Measurements from ENCODE around the gene SPC24. TPM values are rescaled to one million over a fixed set of nuclear protein-coding genes. Genes with fewer than 3 reads are reported as not detected.

Gene SPC24
- total RNA-seq, 1 donor from 2014 or later: 2.7 TPM

- H3K4me3 ChIP-seq: no peak overlapping the region
- H3K36me3 ChIP-seq: peaks cover 3 to 72% of the 10 kb centered on the region in 2 donors
- H3K27me3 ChIP-seq: no peaks in the 10 kb centered on the region
- H3K4me1 ChIP-seq: peaks cover 27% of the 10 kb centered on the region
- H3K27ac ChIP-seq: no peak overlapping the region
- intact Hi-C loops (cut with DNase I): no loop called here
- no peaks in the 10 kb centered on the region for H3K9me3 ChIP-seq
- TF ChIP-seq POLR2A (IDR thresholded peaks at IDR 0.05): no peak
- TF ChIP-seq POLR2AphosphoS5 (IDR thresholded peaks at IDR 0.05; ENCODE audit: insufficient read depth in 1 of 2, low read depth in 1 of 2): no peak
- no peak for TF ChIP-seq CTCF (IDR thresholded peaks at IDR 0.05)
- no peak for DNase-seq (ENCODE audit: extremely low spot score in 2 of 2)
These were observed 20.3 kb upstream of the SPC24 start for GRCh38 chr19:11175920-11176319.

- Histone ChIP-seq H3K36me3 (peaks cover 7 to 88% of the 10 kb centered on the region in 2 donors), H3K9me3 (no peaks in the 10 kb centered on the region), H3K4me3 (no peak overlapping the region), H3K4me1 (peaks cover 23% of the 10 kb centered on the region), H3K27me3 (no peaks in the 10 kb centered on the region), H3K27ac (no peak overlapping the region)
- DNase-seq (ENCODE audit: extremely low spot score in 2 of 2): no peak
- no peak for TF ChIP-seq CTCF (IDR thresholded peaks at IDR 0.05)
- TF ChIP-seq POLR2AphosphoS5 (IDR thresholded peaks at IDR 0.05; ENCODE audit: insufficient read depth in 1 of 2, low read depth in 1 of 2): peak in 1 of 2 donors; percentile 47
- intact Hi-C loops (cut with DNase I): no loop called here
These were observed 18.8 kb upstream of the SPC24 start for GRCh38 chr19:11174336-11174735.

- Histone ChIP-seq H3K4me1 (peaks cover 21% of the 10 kb centered on the region), H3K4me3 (no peak overlapping the region), H3K9me3 (no peaks in the 10 kb centered on the region), H3K36me3 (peaks cover 7 to 89% of the 10 kb centered on the region in 2 donors), H3K27ac (no peak overlapping the region), H3K27me3 (no peaks in the 10 kb centered on the region)
- DNase-seq (ENCODE audit: extremely low spot score in 2 of 2): no peak
- intact Hi-C loops (cut with DNase I): no loop called here
- TF ChIP-seq POLR2AphosphoS5 (IDR thresholded peaks at IDR 0.05; ENCODE audit: insufficient read depth in 1 of 2, low read depth in 1 of 2) (no peak), POLR2A (IDR thresholded peaks at IDR 0.05) (no peak), CTCF (IDR thresholded peaks at IDR 0.05) (no peak)
These were observed 18.1 kb upstream of the SPC24 start for GRCh38 chr19:11173516-11174155.

GRCh38 chr19:11172576-11172975, 17.0 kb upstream of the SPC24 start:
- DNase-seq (ENCODE audit: extremely low spot score in 2 of 2): no peak
- no peaks in the 10 kb centered on the region for H3K27me3 ChIP-seq
- TF ChIP-seq CTCF (IDR thresholded peaks at IDR 0.05) (no peak), POLR2A (IDR thresholded peaks at IDR 0.05) (no peak), POLR2AphosphoS5 (IDR thresholded peaks at IDR 0.05; ENCODE audit: insufficient read depth in 1 of 2, low read depth in 1 of 2) (no peak)
- peak overlapping the region; percentile 12 for H3K27ac ChIP-seq
- peaks cover 27% of the 10 kb centered on the region for H3K4me1 ChIP-seq
- no peak overlapping the region for H3K4me3 ChIP-seq
- peaks cover 5 to 85% of the 10 kb centered on the region in 2 donors for H3K36me3 ChIP-seq
- no peaks in the 10 kb centered on the region for H3K9me3 ChIP-seq
- intact Hi-C loops (cut with DNase I): no loop called here

- H3K4me3 ChIP-seq: no peak overlapping the region
- H3K9me3 ChIP-seq: no peaks in the 10 kb centered on the region
- peaks cover 5 to 72% of the 10 kb centered on the region in 2 donors for H3K36me3 ChIP-seq
- H3K4me1 ChIP-seq: peaks cover 40% of the 10 kb centered on the region
- no peaks in the 10 kb centered on the region for H3K27me3 ChIP-seq
- peak overlapping the region; percentile 85 for H3K27ac ChIP-seq
- DNase-seq (ENCODE audit: extremely low spot score in 2 of 2): no peak
- intact Hi-C loops (cut with DNase I): no loop called here
- no peak for TF ChIP-seq POLR2A (IDR thresholded peaks at IDR 0.05)
- TF ChIP-seq CTCF (IDR thresholded peaks at IDR 0.05): no peak
- no peak for TF ChIP-seq POLR2AphosphoS5 (IDR thresholded peaks at IDR 0.05; ENCODE audit: insufficient read depth in 1 of 2, low read depth in 1 of 2)
These were observed 15.6 kb upstream of the SPC24 start for GRCh38 chr19:11171144-11171543.

All from vagina (tissue), 2 donors.